Loucy (cell line): Measurements from ENCODE around the gene TTC8.

Experiments used
- CTCF ChIP-seq: fragments of 200-600 bp; sonication (generic); conservative IDR thresholded peaks from 2 replicates; pipeline ENCODE4 v1.5.1; 2014; ENCODE audit warnings: mild to moderate bottlenecking, antibody characterized with exemption, low read length
- EZH2phosphoT487 ChIP-seq: fragments of 200-600 bp; IDR thresholded peaks from 2 replicates; pipeline ENCODE4 v1.6.1; 2018; ENCODE audit warnings: antibody characterized with exemption, mild to moderate bottlenecking, moderate library complexity, borderline replicate concordance

- TF ChIP-seq CTCF (no peak), EZH2phosphoT487 (no peak)
Measured at GRCh38 chr14:88785911-88786310, 38.5 kb upstream of the TTC8 start.
